AG04450 (cell line): ENCODE measurements around the gene TMEM167B. TPM values are rescaled to one million over a fixed set of nuclear protein-coding genes. Genes with fewer than 3 reads are reported as not detected.

ENCODE experiments used
- CTCF ChIA-PET: fragments of 300-600, 350-600 bp; formaldehyde crosslinking; extraction: SDS; loops from one replicate; lab custom pipeline; 2022; ENCODE audit warnings: antibody characterized with exemption, inconsistent platforms; lab: Charles Lee
- POLR2A ChIA-PET: fragments of 350-600 bp; formaldehyde crosslinking; extraction: SDS; loops from one replicate; lab custom pipeline; 2021; ENCODE audit warnings: antibody characterized with exemption, inconsistent platforms; lab: Yijun Ruan, JAX
- DNase-seq: peaks from one replicate; pipeline ENCODE4 v3.0.0-alpha.2; 2011; ENCODE audit warnings: low read depth, low spot score
- H3K27ac ChIP-seq: one replicate; pipeline ENCODE4 v1.5.1; 2012; ENCODE audit warnings: low read depth, low read length, control low read depth
- H3K27me3 ChIP-seq: one replicate; pipeline ENCODE4 v1.6.0; 2012; ENCODE audit warnings: low read length; ENCODE audit not compliant: control insufficient read depth, insufficient read depth
- H3K4me3 ChIP-seq: 2 replicates; pipeline ENCODE4 v1.5.1; 2011; ENCODE audit warnings: mild to moderate bottlenecking, low read depth, low read length, control low read depth
- H3K9me3 ChIP-seq: 2 replicates; pipeline ENCODE4 v1.5.1; 2012; ENCODE audit warnings: low read length; ENCODE audit not compliant: control insufficient read depth, insufficient read depth
- polyA plus RNA-seq: library from polyadenylated mRNA; depleted of rRNA; stranded (reverse); fragments of >200 nt; gene quantifications from 2 replicates; pipeline ENCODE4 v1.2.3, GENCODE V29; 2011
- TF ChIP-seq, protein P1 (sequence below): IDR thresholded peaks from 2 replicates; pipeline ENCODE4 v1.5.1; 2011; ENCODE audit warnings: low read depth, low read length, control low read depth, inconsistent platforms

Gene TMEM167B
- polyA plus RNA-seq, 1 experiment, result 38.8 TPM

DNA sequence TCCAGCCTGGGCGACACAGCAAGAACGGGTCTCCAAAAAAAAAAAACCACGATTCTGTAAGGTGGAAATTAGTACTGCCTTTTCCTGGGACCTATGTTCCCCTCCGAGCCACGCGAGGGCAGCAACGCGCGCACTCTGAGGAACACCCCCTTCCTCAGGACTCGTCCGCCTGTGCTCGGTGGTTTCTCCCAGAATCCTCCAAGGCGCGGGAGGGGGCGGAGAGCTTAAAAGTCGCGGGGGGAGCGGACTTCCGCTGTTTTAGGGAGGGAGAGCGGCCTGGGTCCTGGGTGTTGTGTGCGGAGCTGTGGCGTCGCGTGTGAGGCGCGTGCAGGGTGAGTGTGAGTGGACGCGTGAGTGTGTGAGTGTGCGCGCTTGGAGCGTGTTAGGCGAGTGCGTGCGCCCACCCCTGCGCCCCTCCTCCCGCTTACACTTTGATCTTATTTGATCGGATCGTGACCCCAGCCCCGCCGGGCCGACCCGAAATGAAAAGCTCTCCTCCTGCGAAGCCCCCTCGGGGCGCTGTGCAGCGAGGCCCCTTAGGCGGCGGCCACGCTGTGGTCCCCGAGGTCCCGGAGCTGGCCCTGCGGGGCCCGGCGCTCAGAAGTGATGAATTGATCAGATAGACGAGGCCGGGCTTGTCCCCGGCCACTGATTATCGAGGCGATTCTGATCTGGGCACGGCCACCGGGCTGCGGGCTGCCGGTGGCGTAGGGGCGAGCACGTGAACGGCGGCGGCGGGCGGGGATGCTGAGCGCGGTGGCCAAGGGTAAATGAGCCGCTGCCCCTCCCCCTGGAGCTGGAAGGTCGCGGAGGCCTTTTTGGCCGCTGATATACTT is 9.6 kb downstream of the TMEM167B start:
- ChIA-PET POLR2A (interaction anchor here (0.6 to 2.3 kb wide), 34 partner anchors 9 to 562 kb away, joined by 3 to 55 read pairs (median 4); partner anchors contain the start of genes PRPF38B, SARS1, TAF13 and TMEM167B), CTCF (interaction anchor here (0.6 to 5.1 kb wide), 38 partner anchors 9 to 429 kb away, joined by 3 to 62 read pairs (median 4); partner anchors contain the start of genes ELAPOR1, SARS1, TAF13 and TMEM167B)
- Histone ChIP-seq H3K27me3 (no peaks in the 10 kb centered on the region), H3K27ac (peak overlapping the region; percentile 75), H3K9me3 (peaks cover 3% of the 10 kb centered on the region; the same call in 1 of the 2 replicates), H3K4me3 (peak overlapping the region; percentile 97)
- TF ChIP-seq, protein P1, sequence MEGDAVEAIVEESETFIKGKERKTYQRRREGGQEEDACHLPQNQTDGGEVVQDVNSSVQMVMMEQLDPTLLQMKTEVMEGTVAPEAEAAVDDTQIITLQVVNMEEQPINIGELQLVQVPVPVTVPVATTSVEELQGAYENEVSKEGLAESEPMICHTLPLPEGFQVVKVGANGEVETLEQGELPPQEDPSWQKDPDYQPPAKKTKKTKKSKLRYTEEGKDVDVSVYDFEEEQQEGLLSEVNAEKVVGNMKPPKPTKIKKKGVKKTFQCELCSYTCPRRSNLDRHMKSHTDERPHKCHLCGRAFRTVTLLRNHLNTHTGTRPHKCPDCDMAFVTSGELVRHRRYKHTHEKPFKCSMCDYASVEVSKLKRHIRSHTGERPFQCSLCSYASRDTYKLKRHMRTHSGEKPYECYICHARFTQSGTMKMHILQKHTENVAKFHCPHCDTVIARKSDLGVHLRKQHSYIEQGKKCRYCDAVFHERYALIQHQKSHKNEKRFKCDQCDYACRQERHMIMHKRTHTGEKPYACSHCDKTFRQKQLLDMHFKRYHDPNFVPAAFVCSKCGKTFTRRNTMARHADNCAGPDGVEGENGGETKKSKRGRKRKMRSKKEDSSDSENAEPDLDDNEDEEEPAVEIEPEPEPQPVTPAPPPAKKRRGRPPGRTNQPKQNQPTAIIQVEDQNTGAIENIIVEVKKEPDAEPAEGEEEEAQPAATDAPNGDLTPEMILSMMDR, result peak; percentile 84
- DNase-seq, result peak; percentile 94

DNA sequence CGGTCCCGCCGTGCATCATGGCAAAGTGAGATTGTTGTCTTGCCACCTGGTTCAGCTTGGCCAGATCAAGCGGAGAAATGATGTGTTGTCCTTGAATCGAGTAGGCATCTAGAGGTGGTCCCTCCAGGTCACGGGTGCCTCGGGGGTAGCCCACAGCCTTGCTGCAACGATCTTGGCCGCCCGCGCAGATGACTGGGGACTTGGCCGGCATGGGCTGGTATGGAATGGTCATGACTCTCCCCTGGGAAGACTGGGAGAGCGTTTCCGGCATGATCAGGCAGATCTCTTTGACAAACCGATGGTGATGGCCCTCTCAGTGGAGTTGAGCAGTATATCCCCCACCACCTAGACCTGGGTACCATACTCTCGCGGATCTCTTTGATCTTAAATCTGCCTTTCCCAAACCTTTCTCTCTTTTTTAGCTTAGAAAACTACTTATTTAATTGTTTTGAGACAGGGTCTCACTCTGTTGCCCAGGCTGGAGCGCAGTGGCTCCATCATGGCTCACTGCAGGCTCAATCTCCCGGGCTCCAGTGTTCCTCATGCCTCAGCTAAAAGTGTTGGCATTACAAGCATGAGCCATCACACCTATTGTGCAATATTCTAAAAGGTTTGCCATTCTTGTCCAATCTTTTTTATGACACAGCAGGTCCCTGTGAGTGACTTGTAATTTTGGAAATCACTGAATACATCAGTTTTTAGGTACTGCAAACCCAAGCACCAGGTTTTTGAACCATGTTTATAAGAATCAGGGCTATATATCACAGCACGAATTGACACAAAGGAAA is 14.0 kb downstream of the TMEM167B start:
- Histone ChIP-seq H3K27ac (no peak overlapping the region), H3K27me3 (no peaks in the 10 kb centered on the region), H3K4me3 (no peak overlapping the region), H3K9me3 (peaks cover 3% of the 10 kb centered on the region; the same call in 1 of the 2 replicates)
- ChIA-PET POLR2A (interaction anchor here (0.5 kb wide), 1 partner anchor 138 kb away, joined by 7 read pairs; no protein-coding TSS in a partner anchor), CTCF (interaction anchor here (0.5 to 1.4 kb wide), 4 partner anchors 9 to 274 kb away, joined by 3 to 6 read pairs (median 3); no protein-coding TSS in a partner anchor)
- no peak for DNase-seq
- TF ChIP-seq, protein P1, result no peak

DNA sequence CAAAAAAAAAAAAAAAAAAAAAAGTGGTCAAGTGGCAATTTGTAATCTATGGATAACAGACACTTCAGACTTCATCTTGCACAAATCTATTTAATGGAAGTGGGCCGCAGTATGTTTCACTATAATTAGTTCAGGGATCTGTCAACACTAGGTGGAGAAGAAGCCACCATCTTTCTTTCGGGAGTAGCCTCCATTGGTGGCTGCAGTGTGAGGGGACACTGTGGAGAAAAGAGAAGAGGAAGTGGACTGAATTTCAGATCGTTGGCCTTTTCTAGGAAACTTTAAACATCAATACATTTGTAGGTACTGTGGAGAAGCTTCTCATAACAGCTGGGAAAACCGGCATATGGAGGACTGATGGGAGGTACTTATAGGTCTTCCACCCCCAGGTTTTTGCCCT is 15.3 kb downstream of the TMEM167B start:
- no peak for DNase-seq
- H3K4me3 ChIP-seq, result no peak overlapping the region
- peaks cover 3% of the 10 kb centered on the region; the same call in 1 of the 2 replicates for H3K9me3 ChIP-seq
- CTCF ChIA-PET, result no interaction called here
- TF ChIP-seq, protein P1, result no peak
- POLR2A ChIA-PET, result no interaction called here
- peaks cover 10% of the 10 kb centered on the region for H3K27me3 ChIP-seq
- H3K27ac ChIP-seq, result no peak overlapping the region

DNA sequence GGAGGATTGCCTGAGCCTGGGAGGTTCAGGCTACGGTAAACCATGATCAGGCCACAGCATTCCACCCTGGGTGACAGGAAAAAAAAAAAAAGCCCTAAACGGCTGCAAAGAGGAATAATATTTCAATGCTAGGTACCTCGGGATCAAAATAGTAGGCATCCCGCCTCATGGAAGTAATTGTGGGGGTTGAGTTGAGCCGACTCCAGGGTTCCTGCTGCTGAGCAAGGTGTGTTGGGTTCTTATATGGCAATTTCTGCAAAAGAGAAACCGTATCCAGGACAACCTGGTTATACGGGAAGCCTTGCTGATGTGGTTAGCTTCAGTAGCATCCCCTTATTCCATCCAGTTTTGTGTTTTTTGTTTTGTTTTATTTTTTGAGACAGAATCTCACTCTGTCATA is 17.2 kb downstream of the TMEM167B start:
- DNase-seq, result no peak
- Histone ChIP-seq H3K4me3 (no peak overlapping the region), H3K27ac (no peak overlapping the region), H3K9me3 (peaks cover 3% of the 10 kb centered on the region; the same call in 1 of the 2 replicates), H3K27me3 (peaks cover 18% of the 10 kb centered on the region)
- TF ChIP-seq, protein P1, result no peak
- CTCF ChIA-PET, result no interaction called here
- POLR2A ChIA-PET, result no interaction called here
